Inflammatory macrophage treated with lipopolysaccharide for 1 hour (primary cell): Measurements from ENCODE around the gene RGS6.

Source experiments
- DNase-seq, 2 donors: peaks; one replicate each; pipeline ENCODE4 v3.0.0-alpha.2; 2020 to 2022

The RGS6 gene

DNA sequence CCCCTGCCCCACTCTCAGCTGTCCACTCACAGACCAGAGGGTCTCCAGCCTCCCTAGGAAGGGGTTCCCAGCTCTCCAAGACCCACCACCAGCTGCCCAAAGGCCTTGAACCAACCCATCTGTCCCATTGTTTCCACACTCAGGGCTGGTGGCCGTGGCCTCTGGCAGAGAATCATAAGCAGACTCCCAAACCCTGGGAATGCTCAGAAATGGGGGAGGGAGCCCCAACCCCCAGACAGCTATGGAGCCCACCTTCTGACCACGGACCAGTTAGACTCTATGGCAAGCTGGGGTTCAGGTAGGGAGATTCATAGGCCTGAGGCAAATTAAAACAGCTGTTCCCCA, 681.7 kb downstream of the RGS6 start:
- DNase-seq = no peak

DNA sequence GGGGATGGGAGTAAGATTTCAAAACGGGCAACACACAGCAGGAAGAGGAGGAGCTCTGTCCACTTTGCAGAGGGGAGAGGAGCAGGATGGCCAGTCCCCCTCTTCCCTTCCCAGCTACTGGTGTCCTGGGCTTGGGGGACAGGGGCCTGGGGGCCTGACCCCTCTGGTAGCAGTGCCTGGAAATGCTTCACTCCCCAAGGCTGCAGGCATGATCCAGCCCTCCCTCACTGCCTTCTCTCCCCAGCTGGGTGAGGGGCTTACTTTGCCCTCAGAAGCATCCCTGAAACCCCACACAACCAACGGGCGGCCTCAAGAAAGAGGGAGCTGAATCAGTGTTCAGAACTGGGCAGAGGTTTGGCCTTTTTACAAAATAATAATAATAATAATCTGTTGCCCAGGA, 682.1 kb downstream of the RGS6 start:
- DNase-seq = no peak

DNA sequence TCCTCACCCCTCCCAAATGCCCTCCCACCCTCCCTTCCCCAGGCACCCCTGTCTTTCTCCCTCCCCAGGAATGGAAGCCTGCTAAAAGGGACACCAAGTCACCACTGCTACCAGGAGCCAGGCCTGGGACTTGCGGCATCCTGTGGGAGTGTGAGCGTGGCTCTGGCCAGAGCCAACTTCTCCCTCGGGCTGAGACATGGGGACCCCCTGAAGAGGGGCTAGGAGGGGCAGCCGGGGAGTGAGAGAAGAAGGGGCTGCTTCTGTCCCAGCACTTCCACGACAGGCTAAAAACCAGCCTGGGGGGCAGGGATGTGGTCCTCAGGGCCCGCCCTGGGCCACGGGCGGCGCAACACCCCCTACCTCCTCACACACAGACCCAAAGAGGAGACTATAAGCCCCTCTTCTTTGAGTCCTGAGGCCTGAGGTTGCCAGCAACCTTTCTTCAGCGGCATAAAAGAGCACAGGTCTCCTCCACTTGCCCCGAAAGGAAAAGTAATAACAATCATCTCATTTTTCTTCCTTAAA, 682.7 kb downstream of the RGS6 start:
- DNase-seq = no peak

DNA sequence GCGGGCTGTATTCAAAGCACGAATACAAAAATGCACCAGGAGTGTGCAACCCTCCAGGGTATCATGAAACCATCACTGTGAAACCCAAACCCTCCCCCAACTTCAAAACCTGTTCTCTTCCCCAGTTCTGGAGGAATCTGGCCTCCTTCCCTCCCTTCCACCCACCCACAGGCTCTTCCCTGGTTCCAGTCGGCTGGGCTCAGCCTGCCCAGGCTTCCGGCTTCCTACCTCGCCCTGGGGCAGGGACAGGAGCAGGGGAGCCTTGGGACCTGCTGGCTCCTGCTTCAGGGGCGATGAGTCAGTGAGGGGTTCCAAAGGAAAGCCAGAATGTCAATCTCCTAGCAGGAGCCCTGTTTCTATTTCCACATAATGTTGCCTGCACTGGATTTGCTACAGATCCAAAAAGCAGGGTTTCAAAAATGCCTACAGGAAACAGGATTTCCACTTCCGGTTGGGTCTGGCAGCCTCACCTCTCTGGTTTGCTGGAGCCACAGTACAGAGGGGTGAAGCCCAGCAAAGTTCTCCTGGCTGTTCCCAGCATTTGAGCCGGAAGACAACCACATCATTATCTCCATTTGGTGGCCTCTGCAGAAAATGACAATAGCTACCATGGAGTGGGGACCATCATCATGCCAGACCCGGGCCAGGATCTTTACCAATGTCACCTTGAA, 683.4 kb downstream of the RGS6 start:
- no peak for DNase-seq
